Measurements from ENCODE around the gene MINDY4B. TPM values are rescaled to one million over a fixed set of nuclear protein-coding genes. Genes with fewer than 3 reads are reported as not detected.

The MINDY4B gene
- total RNA-seq, 1 donor, result not detected

DNA sequence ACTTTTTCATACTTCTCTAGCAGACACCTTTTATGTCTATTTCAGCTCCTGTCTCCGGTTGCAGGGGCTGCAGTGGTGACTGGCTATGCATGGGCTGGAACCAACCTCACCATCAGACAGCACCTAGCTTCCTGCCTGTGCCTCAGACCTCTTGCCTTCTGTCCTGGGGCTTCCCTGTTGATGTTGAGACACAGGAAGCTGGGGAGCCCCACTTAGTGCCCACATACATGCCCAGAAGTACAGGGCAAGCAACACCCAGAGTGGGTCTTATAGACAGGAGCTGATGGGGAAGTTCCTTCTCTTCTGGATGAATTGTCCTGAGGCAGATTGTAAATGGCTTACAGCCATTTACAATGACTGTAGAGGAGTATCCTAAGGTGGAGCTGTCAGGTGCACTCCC, 77.0 kb downstream of the MINDY4B start:
- Histone ChIP-seq H3K36me3 (ENCODE audit: insufficient read depth, low read length) (no peaks in the 10 kb centered on the region), H3K4me1 (ENCODE audit: insufficient read depth, low read length) (no peaks in the 10 kb centered on the region), H3K4me3 (ENCODE audit: insufficient read depth, low read length) (no peak overlapping the region), H4K20me1 (ENCODE audit: insufficient read depth, low read length) (no peaks in the 10 kb centered on the region), H3K79me2 (ENCODE audit: insufficient read depth, low read length) (no peaks in the 10 kb centered on the region), H3K9me3 (ENCODE audit: low read depth, low read length) (no peaks in the 10 kb centered on the region), H3K4me2 (ENCODE audit: insufficient read depth, low read length) (no peak overlapping the region), H2AFZ (ENCODE audit: low read length) (no peak overlapping the region), H3K27ac (ENCODE audit: low read depth, low read length) (no peak overlapping the region), H3K27me3 (ENCODE audit: insufficient read depth, low read length) (no peaks in the 10 kb centered on the region)
- no peak for DNase-seq (ENCODE audit: insufficient read length, low spot score, missing footprints)
- TF ChIP-seq, protein P1, sequence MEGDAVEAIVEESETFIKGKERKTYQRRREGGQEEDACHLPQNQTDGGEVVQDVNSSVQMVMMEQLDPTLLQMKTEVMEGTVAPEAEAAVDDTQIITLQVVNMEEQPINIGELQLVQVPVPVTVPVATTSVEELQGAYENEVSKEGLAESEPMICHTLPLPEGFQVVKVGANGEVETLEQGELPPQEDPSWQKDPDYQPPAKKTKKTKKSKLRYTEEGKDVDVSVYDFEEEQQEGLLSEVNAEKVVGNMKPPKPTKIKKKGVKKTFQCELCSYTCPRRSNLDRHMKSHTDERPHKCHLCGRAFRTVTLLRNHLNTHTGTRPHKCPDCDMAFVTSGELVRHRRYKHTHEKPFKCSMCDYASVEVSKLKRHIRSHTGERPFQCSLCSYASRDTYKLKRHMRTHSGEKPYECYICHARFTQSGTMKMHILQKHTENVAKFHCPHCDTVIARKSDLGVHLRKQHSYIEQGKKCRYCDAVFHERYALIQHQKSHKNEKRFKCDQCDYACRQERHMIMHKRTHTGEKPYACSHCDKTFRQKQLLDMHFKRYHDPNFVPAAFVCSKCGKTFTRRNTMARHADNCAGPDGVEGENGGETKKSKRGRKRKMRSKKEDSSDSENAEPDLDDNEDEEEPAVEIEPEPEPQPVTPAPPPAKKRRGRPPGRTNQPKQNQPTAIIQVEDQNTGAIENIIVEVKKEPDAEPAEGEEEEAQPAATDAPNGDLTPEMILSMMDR (IDR thresholded peaks at IDR 0.05; ENCODE audit: extremely low read depth, low read depth, low read length), result no peak

DNA sequence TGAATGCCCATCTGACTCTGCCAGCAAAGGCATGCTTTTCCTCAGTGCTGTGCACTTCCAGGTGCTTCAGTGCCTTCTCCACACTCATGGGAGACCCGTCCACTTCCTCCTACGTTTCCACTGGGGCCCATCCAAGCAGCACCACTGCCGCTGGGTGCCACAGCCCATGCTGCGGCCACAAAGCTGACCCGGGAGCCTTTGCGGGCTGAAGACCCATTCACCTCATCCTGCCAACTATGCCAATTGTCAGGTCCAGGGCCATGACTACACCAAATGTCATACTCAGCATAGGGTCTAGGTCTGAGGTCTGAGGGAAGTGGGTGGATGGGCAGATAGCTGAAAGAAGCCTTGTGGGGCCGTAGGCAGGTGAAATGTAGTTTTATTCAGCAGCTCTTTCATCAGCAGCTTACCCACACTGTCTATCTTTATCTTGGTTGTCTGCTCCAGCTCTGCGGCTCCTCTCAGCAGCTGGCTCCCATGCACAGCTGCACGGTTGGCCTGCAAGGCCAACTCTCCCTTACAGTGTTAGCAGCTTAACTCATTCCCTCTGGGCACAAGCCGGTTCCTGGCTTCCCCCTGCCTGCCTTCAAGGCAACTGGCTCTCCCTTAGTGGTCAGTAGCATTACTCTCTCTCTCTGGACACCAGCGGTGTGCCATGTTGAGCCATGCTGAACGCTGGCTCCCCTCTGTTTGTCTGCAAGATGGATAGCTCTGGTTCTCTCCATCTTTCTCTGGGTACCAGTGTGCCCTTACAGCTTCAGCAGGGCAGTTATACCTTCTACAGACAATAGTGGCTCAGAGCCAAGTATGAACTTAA, 78.6 kb downstream of the MINDY4B start:
- no peak overlapping the region for H3K4me3 ChIP-seq (ENCODE audit: insufficient read depth, low read length)
- DNase-seq (ENCODE audit: insufficient read length, low spot score, missing footprints), result no peak
- no peak overlapping the region for H2AFZ ChIP-seq (ENCODE audit: low read length)
- H3K79me2 ChIP-seq (ENCODE audit: insufficient read depth, low read length), result no peaks in the 10 kb centered on the region
- no peak overlapping the region for H3K27ac ChIP-seq (ENCODE audit: low read depth, low read length)
- no peaks in the 10 kb centered on the region for H3K9me3 ChIP-seq (ENCODE audit: low read depth, low read length)
- no peaks in the 10 kb centered on the region for H3K27me3 ChIP-seq (ENCODE audit: insufficient read depth, low read length)
- no peaks in the 10 kb centered on the region for H3K4me1 ChIP-seq (ENCODE audit: insufficient read depth, low read length)
- H4K20me1 ChIP-seq (ENCODE audit: insufficient read depth, low read length), result no peaks in the 10 kb centered on the region
- TF ChIP-seq, protein P1 (IDR thresholded peaks at IDR 0.05; ENCODE audit: extremely low read depth, low read depth, low read length), result no peak
- no peak overlapping the region for H3K4me2 ChIP-seq (ENCODE audit: insufficient read depth, low read length)
- no peaks in the 10 kb centered on the region for H3K36me3 ChIP-seq (ENCODE audit: insufficient read depth, low read length)

DNA sequence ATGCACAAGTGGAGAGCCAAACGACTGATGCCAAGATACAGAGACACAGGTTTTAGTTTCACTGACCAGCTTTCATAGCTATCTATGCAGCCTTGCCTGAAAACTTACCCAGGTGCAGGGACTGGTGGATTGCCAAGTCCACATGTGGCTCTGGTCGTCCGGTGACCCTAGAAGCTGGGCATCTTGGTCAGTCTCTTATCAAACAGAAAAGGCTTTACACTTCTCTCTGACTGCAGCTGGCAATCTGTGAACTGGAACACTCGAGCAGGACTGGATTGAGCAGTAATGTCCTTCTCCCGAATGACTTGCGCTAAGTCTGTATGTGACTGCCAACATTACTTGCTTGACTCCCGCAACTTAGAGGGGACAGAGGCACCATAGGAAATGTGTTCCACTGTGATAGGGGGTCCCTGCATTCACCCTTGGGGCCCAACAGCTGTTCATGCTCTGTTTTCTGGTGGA, 79.3 kb downstream of the MINDY4B start:
- H3K79me2 ChIP-seq (ENCODE audit: insufficient read depth, low read length), result no peaks in the 10 kb centered on the region
- DNase-seq (ENCODE audit: insufficient read length, low spot score, missing footprints), result no peak
- H3K27me3 ChIP-seq (ENCODE audit: insufficient read depth, low read length), result no peaks in the 10 kb centered on the region
- no peaks in the 10 kb centered on the region for H3K36me3 ChIP-seq (ENCODE audit: insufficient read depth, low read length)
- no peak overlapping the region for H2AFZ ChIP-seq (ENCODE audit: low read length)
- no peaks in the 10 kb centered on the region for H3K4me1 ChIP-seq (ENCODE audit: insufficient read depth, low read length)
- no peak overlapping the region for H3K4me2 ChIP-seq (ENCODE audit: insufficient read depth, low read length)
- TF ChIP-seq, protein P1 (IDR thresholded peaks at IDR 0.05; ENCODE audit: extremely low read depth, low read depth, low read length), result no peak
- no peak overlapping the region for H3K27ac ChIP-seq (ENCODE audit: low read depth, low read length)
- H4K20me1 ChIP-seq (ENCODE audit: insufficient read depth, low read length), result no peaks in the 10 kb centered on the region
- H3K4me3 ChIP-seq (ENCODE audit: insufficient read depth, low read length), result no peak overlapping the region
- H3K9me3 ChIP-seq (ENCODE audit: low read depth, low read length), result no peaks in the 10 kb centered on the region

DNA sequence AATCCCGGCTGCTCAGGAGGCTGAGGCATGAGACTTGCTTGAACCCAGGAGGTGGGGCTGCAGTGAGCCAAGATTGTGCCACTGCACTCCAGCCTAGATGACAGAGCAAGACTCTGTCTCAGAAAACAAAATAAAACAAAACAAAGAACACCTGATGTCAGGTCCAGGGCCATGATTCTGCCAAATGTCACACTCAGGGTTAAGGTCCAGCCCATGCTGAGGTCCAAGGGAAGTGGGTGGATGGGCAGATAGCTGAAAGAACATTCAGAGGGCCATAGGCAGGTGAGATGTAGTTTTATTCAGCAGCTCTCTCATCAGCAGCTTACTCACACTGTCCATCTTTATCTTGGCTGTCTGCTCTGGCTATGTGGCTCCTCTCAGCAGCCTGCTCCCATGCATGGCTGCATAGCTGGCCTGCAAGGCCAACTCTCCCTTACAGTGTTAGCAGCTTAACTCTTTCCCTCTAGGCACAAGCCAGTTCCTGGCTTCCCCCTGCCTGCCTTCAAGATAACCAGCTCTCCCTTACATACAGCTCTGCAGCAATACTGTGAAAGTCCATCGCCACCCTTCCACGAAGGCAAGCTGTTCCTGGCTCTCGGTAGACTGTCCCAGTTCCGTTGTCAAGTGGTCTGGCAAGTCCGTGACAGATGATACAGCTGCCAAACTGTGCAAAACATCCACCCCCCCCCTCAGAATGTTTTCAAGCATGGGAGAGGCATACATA, 79.9 kb downstream of the MINDY4B start:
- Histone ChIP-seq H3K36me3 (ENCODE audit: insufficient read depth, low read length) (no peaks in the 10 kb centered on the region), H3K79me2 (ENCODE audit: insufficient read depth, low read length) (no peaks in the 10 kb centered on the region), H2AFZ (ENCODE audit: low read length) (no peak overlapping the region), H3K4me1 (ENCODE audit: insufficient read depth, low read length) (no peaks in the 10 kb centered on the region), H3K27me3 (ENCODE audit: insufficient read depth, low read length) (no peaks in the 10 kb centered on the region), H3K4me2 (ENCODE audit: insufficient read depth, low read length) (no peak overlapping the region), H3K9me3 (ENCODE audit: low read depth, low read length) (no peaks in the 10 kb centered on the region), H4K20me1 (ENCODE audit: insufficient read depth, low read length) (no peaks in the 10 kb centered on the region), H3K27ac (ENCODE audit: low read depth, low read length) (no peak overlapping the region), H3K4me3 (ENCODE audit: insufficient read depth, low read length) (no peak overlapping the region)
- TF ChIP-seq, protein P1 (IDR thresholded peaks at IDR 0.05; ENCODE audit: extremely low read depth, low read depth, low read length), result no peak
- DNase-seq (ENCODE audit: insufficient read length, low spot score, missing footprints), result no peak
